ENCODE measurements around the gene AMN.

GRCh38 chr14:102926104-102926503 is 3.6 kb downstream of the AMN start:
- TF ChIP-seq CTCF (IDR thresholded peaks at IDR 0.05): no peak
- no peak for TF ChIP-seq POLR2AphosphoS5 (IDR thresholded peaks at IDR 0.05)
